ENCODE measurements around the gene ANAPC1.
"Not testable (repeated sequence)": the region's sequence is repeated elsewhere in the genome, so short reads cannot be mapped to it uniquely, and the experiment has no call there.

GRCh38 chr2:111727611-111728110 lies 156.3 kb downstream of the ANAPC1 start:
- not testable (repeated sequence) for TF ChIP-seq CEBPB (tag; IDR thresholded peaks at IDR 0.05); RBBP5 (IDR thresholded peaks at IDR 0.05; ENCODE audit: borderline replicate concordance, insufficient read depth, low read length, poor library complexity, severe bottlenecking); ZBTB1 (CRISPR knock-in tag; IDR thresholded peaks at IDR 0.05; ENCODE audit: borderline replicate concordance, low read depth); GABPA (tag; conservative IDR thresholded peaks at IDR 0.05; ENCODE audit: low read depth); CTCF (IDR thresholded peaks at IDR 0.05 in 2 of 3, conservative IDR thresholded peaks at IDR 0.05 in 1 of 3; ENCODE audit: insufficient read depth in 2 of 3, low read depth in 1 of 3, low read length in 3 of 3); ATF4 (CRISPR knock-in tag; IDR thresholded peaks at IDR 0.05); ZNF707 (CRISPR knock-in tag; conservative IDR thresholded peaks at IDR 0.05); EHMT2 (IDR thresholded peaks at IDR 0.05); EP300 (IDR thresholded peaks at IDR 0.05; ENCODE audit: low read length); POLR2AphosphoS2 (IDR thresholded peaks at IDR 0.05; ENCODE audit: low read length); NCOA1 (IDR thresholded peaks at IDR 0.05; ENCODE audit: low read depth)
- TF ChIP-seq, protein P1, sequence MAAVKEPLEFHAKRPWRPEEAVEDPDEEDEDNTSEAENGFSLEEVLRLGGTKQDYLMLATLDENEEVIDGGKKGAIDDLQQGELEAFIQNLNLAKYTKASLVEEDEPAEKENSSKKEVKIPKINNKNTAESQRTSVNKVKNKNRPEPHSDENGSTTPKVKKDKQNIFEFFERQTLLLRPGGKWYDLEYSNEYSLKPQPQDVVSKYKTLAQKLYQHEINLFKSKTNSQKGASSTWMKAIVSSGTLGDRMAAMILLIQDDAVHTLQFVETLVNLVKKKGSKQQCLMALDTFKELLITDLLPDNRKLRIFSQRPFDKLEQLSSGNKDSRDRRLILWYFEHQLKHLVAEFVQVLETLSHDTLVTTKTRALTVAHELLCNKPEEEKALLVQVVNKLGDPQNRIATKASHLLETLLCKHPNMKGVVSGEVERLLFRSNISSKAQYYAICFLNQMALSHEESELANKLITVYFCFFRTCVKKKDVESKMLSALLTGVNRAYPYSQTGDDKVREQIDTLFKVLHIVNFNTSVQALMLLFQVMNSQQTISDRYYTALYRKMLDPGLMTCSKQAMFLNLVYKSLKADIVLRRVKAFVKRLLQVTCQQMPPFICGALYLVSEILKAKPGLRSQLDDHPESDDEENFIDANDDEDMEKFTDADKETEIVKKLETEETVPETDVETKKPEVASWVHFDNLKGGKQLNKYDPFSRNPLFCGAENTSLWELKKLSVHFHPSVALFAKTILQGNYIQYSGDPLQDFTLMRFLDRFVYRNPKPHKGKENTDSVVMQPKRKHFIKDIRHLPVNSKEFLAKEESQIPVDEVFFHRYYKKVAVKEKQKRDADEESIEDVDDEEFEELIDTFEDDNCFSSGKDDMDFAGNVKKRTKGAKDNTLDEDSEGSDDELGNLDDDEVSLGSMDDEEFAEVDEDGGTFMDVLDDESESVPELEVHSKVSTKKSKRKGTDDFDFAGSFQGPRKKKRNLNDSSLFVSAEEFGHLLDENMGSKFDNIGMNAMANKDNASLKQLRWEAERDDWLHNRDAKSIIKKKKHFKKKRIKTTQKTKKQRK (IDR thresholded peaks at IDR 0.05; ENCODE audit: borderline replicate concordance, low read depth, low read length), result not testable (repeated sequence)

Measured in K562 (cell line).